ENCODE data around the gene GNAI1.

GNAI1 gene

DNA sequence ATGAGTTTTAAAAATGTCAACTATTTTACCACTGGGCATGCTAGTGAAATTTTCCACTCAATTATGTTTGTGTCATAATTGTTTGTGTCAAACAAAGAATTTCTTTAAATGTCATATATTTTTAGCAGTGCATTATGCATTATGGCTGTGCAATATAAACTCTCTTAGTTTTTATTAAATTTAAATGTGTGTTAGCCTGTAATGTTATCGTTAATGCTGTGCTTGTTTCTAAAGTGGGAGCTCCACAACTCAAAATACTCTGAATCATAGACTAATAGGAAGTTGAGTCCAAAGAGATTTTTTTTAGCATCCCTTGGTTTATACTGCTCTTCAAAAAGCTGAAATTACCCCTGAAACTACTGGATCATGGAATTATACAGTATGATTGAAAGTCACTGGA, 26.8 kb downstream of the GNAI1 start:
- no peak for DNase-seq (ENCODE audit: low spot score)
- Histone ChIP-seq H3K14ac (ENCODE audit: low read length) (no peak overlapping the region), H2BK12ac (ENCODE audit: low read length) (no peak overlapping the region), H3K27me3 (ENCODE audit: control insufficient read depth in 3 of 3, insufficient read depth in 3 of 3, low read depth in 1 of 3, low read length in 3 of 3) (no peaks in the 10 kb centered on the region), H2AK5ac (ENCODE audit: low read depth, low read length) (no peak overlapping the region), H2BK120ac (ENCODE audit: low read depth, low read length) (no peak overlapping the region), H3K27ac (replicated peaks; ENCODE audit: low read length) (no peak overlapping the region), H3K4me3 (ENCODE audit: low read length in 2 of 2) (no peak overlapping the region), H4K8ac (ENCODE audit: low read depth, low read length) (no peak overlapping the region), H3K9me3 (replicated peaks in 1 of 2; ENCODE audit: control insufficient read depth in 2 of 2, insufficient read depth in 1 of 2, low read depth in 1 of 2, low read length in 2 of 2) (no peaks in the 10 kb centered on the region), H4K91ac (ENCODE audit: low read depth, low read length, poor library complexity) (no peak overlapping the region), H3K23ac (ENCODE audit: low read depth, low read length, poor library complexity) (no peak overlapping the region), H2BK15ac (ENCODE audit: low read length) (no peak overlapping the region), H3K4me1 (ENCODE audit: control insufficient read depth in 2 of 2, insufficient read depth in 1 of 2, low read depth in 1 of 2, low read length in 2 of 2) (peaks cover 0 to 1% of the 10 kb centered on the region in 2 donors), H3K36me3 (replicated peaks in 1 of 2; ENCODE audit: control insufficient read depth in 2 of 2, insufficient read depth in 2 of 2, low read length in 2 of 2) (no peaks in the 10 kb centered on the region), H3K4ac (ENCODE audit: low read length) (no peak overlapping the region), H3K4me2 (ENCODE audit: insufficient read depth, low read length, poor library complexity, severe bottlenecking) (no peak overlapping the region), H2BK5ac (ENCODE audit: low read length) (no peak overlapping the region), H2AFZ (ENCODE audit: low read length) (no peak overlapping the region), H3K79me1 (ENCODE audit: low read depth, low read length) (no peaks in the 10 kb centered on the region), H3K9ac (ENCODE audit: low read depth, low read length, poor library complexity) (no peak overlapping the region), H3K18ac (ENCODE audit: low read length) (no peak overlapping the region)
- no CpG with 5 or more reads among the region's 1 CpG for WGBS, 2 donors (ENCODE audit: extremely low coverage in 2 of 2, insufficient read length in 2 of 2, insufficient replicate concordance in 1 of 2)

DNA sequence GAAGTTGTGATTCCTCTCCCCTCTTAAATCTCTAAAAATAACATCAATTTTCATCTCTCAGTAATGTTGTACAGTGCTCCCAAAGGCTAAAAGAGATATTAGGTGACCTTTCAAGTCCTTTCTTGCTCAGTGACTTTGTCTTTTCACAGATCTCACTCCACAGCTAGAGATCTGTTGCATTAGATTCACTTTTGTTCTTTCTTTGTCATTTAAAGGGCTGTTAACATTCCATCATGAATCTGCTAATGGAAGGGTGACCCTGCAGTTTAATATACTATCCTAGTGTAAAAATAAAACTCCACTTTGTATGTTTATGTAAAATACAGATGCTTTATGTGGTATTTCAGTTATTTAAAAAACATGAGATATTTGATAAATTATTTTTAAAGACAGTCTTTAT, 30.5 kb downstream of the GNAI1 start:
- no peak overlapping the region for H2AFZ ChIP-seq (ENCODE audit: low read length)
- H3K9me3 ChIP-seq (replicated peaks in 1 of 2; ENCODE audit: control insufficient read depth in 2 of 2, insufficient read depth in 1 of 2, low read depth in 1 of 2, low read length in 2 of 2), result peaks cover 0 to 12% of the 10 kb centered on the region in 2 donors
- no peak overlapping the region for H3K4me3 ChIP-seq (ENCODE audit: low read length in 2 of 2)
- no peak overlapping the region for H2AK5ac ChIP-seq (ENCODE audit: low read depth, low read length)
- H2BK120ac ChIP-seq (ENCODE audit: low read depth, low read length), result no peak overlapping the region
- no peak overlapping the region for H2BK5ac ChIP-seq (ENCODE audit: low read length)
- no peak overlapping the region for H3K14ac ChIP-seq (ENCODE audit: low read length)
- no peak overlapping the region for H3K18ac ChIP-seq (ENCODE audit: low read length)
- H2BK15ac ChIP-seq (ENCODE audit: low read length), result no peak overlapping the region
- H4K8ac ChIP-seq (ENCODE audit: low read depth, low read length), result no peak overlapping the region
- no peaks in the 10 kb centered on the region for H3K36me3 ChIP-seq (replicated peaks in 1 of 2; ENCODE audit: control insufficient read depth in 2 of 2, insufficient read depth in 2 of 2, low read length in 2 of 2)
- H3K23ac ChIP-seq (ENCODE audit: low read depth, low read length, poor library complexity), result no peak overlapping the region
- H3K27me3 ChIP-seq (ENCODE audit: control insufficient read depth in 3 of 3, insufficient read depth in 3 of 3, low read depth in 1 of 3, low read length in 3 of 3), result no peaks in the 10 kb centered on the region
- peaks cover 1% of the 10 kb centered on the region for H3K79me1 ChIP-seq (ENCODE audit: low read depth, low read length)
- no peak overlapping the region for H3K9ac ChIP-seq (ENCODE audit: low read depth, low read length, poor library complexity)
- peaks cover 0 to 1% of the 10 kb centered on the region in 2 donors for H3K4me1 ChIP-seq (ENCODE audit: control insufficient read depth in 2 of 2, insufficient read depth in 1 of 2, low read depth in 1 of 2, low read length in 2 of 2)
- no peak overlapping the region for H3K4ac ChIP-seq (ENCODE audit: low read length)
- DNase-seq (ENCODE audit: low spot score), result no peak
- no peak overlapping the region for H3K27ac ChIP-seq (replicated peaks; ENCODE audit: low read length)
- H2BK12ac ChIP-seq (ENCODE audit: low read length), result no peak overlapping the region
- no peak overlapping the region for H4K91ac ChIP-seq (ENCODE audit: low read depth, low read length, poor library complexity)
- no peak overlapping the region for H3K4me2 ChIP-seq (ENCODE audit: insufficient read depth, low read length, poor library complexity, severe bottlenecking)

DNA sequence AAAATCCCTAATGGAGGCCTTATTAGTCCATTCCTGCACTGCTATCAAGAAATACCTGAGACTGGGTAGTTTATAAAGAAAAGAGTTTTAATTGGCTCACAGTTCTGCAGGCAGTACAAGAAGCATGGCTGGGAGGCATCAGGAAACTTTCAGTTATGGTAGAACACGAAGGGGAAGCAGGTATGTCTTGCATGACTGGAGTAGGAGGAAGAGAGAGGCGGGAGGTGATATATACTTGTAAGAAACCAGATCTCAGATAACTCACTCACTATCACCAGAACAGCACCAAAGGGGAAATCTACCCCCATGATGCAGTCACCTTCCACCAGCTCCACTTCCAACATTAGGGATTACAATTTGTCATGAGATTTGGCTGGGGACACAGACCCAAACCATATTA, 35.8 kb downstream of the GNAI1 start:
- Histone ChIP-seq H2AFZ (ENCODE audit: low read length) (no peak overlapping the region), H3K9ac (ENCODE audit: low read depth, low read length, poor library complexity) (no peak overlapping the region), H3K14ac (ENCODE audit: low read length) (no peak overlapping the region), H3K18ac (ENCODE audit: low read length) (no peak overlapping the region), H3K23ac (ENCODE audit: low read depth, low read length, poor library complexity) (no peak overlapping the region), H3K27me3 (ENCODE audit: control insufficient read depth in 3 of 3, insufficient read depth in 3 of 3, low read depth in 1 of 3, low read length in 3 of 3) (no peaks in the 10 kb centered on the region), H2BK12ac (ENCODE audit: low read length) (no peak overlapping the region), H3K36me3 (replicated peaks in 1 of 2; ENCODE audit: control insufficient read depth in 2 of 2, insufficient read depth in 2 of 2, low read length in 2 of 2) (no peaks in the 10 kb centered on the region), H2BK120ac (ENCODE audit: low read depth, low read length) (no peak overlapping the region), H3K4me1 (ENCODE audit: control insufficient read depth in 2 of 2, insufficient read depth in 1 of 2, low read depth in 1 of 2, low read length in 2 of 2) (no peaks in the 10 kb centered on the region), H3K4me2 (ENCODE audit: insufficient read depth, low read length, poor library complexity, severe bottlenecking) (no peak overlapping the region), H2AK5ac (ENCODE audit: low read depth, low read length) (no peak overlapping the region), H3K4me3 (ENCODE audit: low read length in 2 of 2) (no peak overlapping the region), H3K4ac (ENCODE audit: low read length) (no peak overlapping the region), H2BK5ac (ENCODE audit: low read length) (no peak overlapping the region), H3K27ac (replicated peaks; ENCODE audit: low read length) (no peak overlapping the region), H3K79me1 (ENCODE audit: low read depth, low read length) (peaks cover 3% of the 10 kb centered on the region), H4K8ac (ENCODE audit: low read depth, low read length) (no peak overlapping the region), H2BK15ac (ENCODE audit: low read length) (no peak overlapping the region), H4K91ac (ENCODE audit: low read depth, low read length, poor library complexity) (no peak overlapping the region), H3K9me3 (replicated peaks in 1 of 2; ENCODE audit: control insufficient read depth in 2 of 2, insufficient read depth in 1 of 2, low read depth in 1 of 2, low read length in 2 of 2) (peaks cover 4 to 38% of the 10 kb centered on the region in 2 donors)
- DNase-seq (ENCODE audit: low spot score), result no peak
- no CpG with 5 or more reads among the region's 2 CpGs for WGBS, 2 donors (ENCODE audit: extremely low coverage in 2 of 2, insufficient read length in 2 of 2, insufficient replicate concordance in 1 of 2)

DNA sequence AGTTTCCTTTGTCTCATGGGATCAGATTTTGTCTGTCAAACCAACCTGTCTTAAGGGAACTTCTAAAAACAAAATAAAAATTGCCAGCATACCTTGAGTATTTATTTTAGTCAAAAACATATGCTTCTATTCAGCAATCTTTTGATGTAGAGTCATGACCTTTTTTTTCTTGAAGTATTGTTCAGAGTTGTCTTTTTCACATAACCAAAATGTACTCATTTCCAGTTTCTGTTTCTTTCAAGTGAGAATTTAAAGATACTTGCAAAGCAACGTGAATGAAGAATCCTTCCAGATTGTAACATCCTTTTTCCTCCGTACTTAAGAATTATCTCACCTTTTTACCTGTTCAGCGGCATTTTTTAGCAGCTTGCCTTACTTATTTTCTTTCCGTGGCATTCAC, 37.8 kb downstream of the GNAI1 start:
- Histone ChIP-seq H3K18ac (ENCODE audit: low read length) (no peak overlapping the region), H2BK12ac (ENCODE audit: low read length) (no peak overlapping the region), H2BK15ac (ENCODE audit: low read length) (no peak overlapping the region), H3K4me1 (ENCODE audit: control insufficient read depth in 2 of 2, insufficient read depth in 1 of 2, low read depth in 1 of 2, low read length in 2 of 2) (no peaks in the 10 kb centered on the region), H3K4me3 (ENCODE audit: low read length in 2 of 2) (no peak overlapping the region), H3K9me3 (replicated peaks in 1 of 2; ENCODE audit: control insufficient read depth in 2 of 2, insufficient read depth in 1 of 2, low read depth in 1 of 2, low read length in 2 of 2) (peaks cover 4 to 44% of the 10 kb centered on the region in 2 donors), H2BK120ac (ENCODE audit: low read depth, low read length) (no peak overlapping the region), H2BK5ac (ENCODE audit: low read length) (no peak overlapping the region), H3K23ac (ENCODE audit: low read depth, low read length, poor library complexity) (no peak overlapping the region), H2AK5ac (ENCODE audit: low read depth, low read length) (no peak overlapping the region), H3K14ac (ENCODE audit: low read length) (no peak overlapping the region), H3K27ac (replicated peaks; ENCODE audit: low read length) (no peak overlapping the region), H3K4ac (ENCODE audit: low read length) (no peak overlapping the region), H3K4me2 (ENCODE audit: insufficient read depth, low read length, poor library complexity, severe bottlenecking) (no peak overlapping the region), H2AFZ (ENCODE audit: low read length) (no peak overlapping the region), H4K8ac (ENCODE audit: low read depth, low read length) (no peak overlapping the region), H3K27me3 (ENCODE audit: control insufficient read depth in 3 of 3, insufficient read depth in 3 of 3, low read depth in 1 of 3, low read length in 3 of 3) (no peaks in the 10 kb centered on the region), H3K9ac (ENCODE audit: low read depth, low read length, poor library complexity) (no peak overlapping the region), H3K79me1 (ENCODE audit: low read depth, low read length) (peaks cover 3% of the 10 kb centered on the region), H4K91ac (ENCODE audit: low read depth, low read length, poor library complexity) (no peak overlapping the region), H3K36me3 (replicated peaks in 1 of 2; ENCODE audit: control insufficient read depth in 2 of 2, insufficient read depth in 2 of 2, low read length in 2 of 2) (no peaks in the 10 kb centered on the region)
- WGBS, 2 donors (ENCODE audit: extremely low coverage in 2 of 2, insufficient read length in 2 of 2, insufficient replicate concordance in 1 of 2), result no CpG with 5 or more reads among the region's 4 CpGs
- no peak for DNase-seq (ENCODE audit: low spot score)
